SH-SY5Y (cell line): ENCODE results near the gene RAD51.

Source experiments
- GATA2 ChIP-seq: IDR thresholded peaks from 2 replicates; pipeline ENCODE4 v1.6.1; 2011; ENCODE audit warnings: mild to moderate bottlenecking, low read depth, low read length
- GATA3 ChIP-seq: IDR thresholded peaks from 2 replicates; pipeline ENCODE4 v1.6.1; 2011; ENCODE audit warnings: low read depth, mild to moderate bottlenecking, low read length, moderate library complexity

The RAD51 gene

GRCh38 chr15:40766906-40767837, 72.2 kb downstream of the RAD51 start:
- TF ChIP-seq GATA2 (no peak), GATA3 (no peak)

GRCh38 chr15:40767838-40768500, 73.0 kb downstream of the RAD51 start:
- TF ChIP-seq GATA2 = no peak
- TF ChIP-seq GATA3 = no peak

GRCh38 chr15:40768521-40769273, 73.7 kb downstream of the RAD51 start:
- TF ChIP-seq GATA2 (no peak), GATA3 (no peak)

- TF ChIP-seq GATA2 (no peak), GATA3 (no peak)
Measured at GRCh38 chr15:40769274-40770146, 74.5 kb downstream of the RAD51 start, which contains the start of gene C15orf62. C15orf62 (plus strand) TSS chr15:40769980; CDS start chr15:40770496, 516 bp downstream.

GRCh38 chr15:40770147-40770721, 75.3 kb downstream of the RAD51 start:
- TF ChIP-seq GATA3 (no peak), GATA2 (no peak)

- no peak for TF ChIP-seq GATA2
- TF ChIP-seq GATA3 = no peak
Measured at GRCh38 chr15:40771242-40771641, 76.3 kb downstream of the RAD51 start.

- TF ChIP-seq GATA2 = no peak
- no peak for TF ChIP-seq GATA3
Measured at GRCh38 chr15:40772014-40772413, 77.0 kb downstream of the RAD51 start.

GRCh38 chr15:40773496-40773895, 78.5 kb downstream of the RAD51 start:
- TF ChIP-seq GATA3 = no peak
- TF ChIP-seq GATA2 = no peak

GRCh38 chr15:40773902-40774301, 78.9 kb downstream of the RAD51 start:
- TF ChIP-seq GATA2 = no peak
- no peak for TF ChIP-seq GATA3

- TF ChIP-seq GATA3 (no peak), GATA2 (no peak)
Measured at GRCh38 chr15:40775007-40775406, 80.0 kb downstream of the RAD51 start.

GRCh38 chr15:40775740-40776536, 81.0 kb downstream of the RAD51 start:
- no peak for TF ChIP-seq GATA2
- no peak for TF ChIP-seq GATA3

GRCh38 chr15:40776537-40777141, 81.7 kb downstream of the RAD51 start:
- TF ChIP-seq GATA3 (no peak), GATA2 (no peak)
